Mononuclear cell (primary cell): Measurements from ENCODE around the gene ACOX3. TPM values are rescaled to one million over a fixed set of nuclear protein-coding genes. Genes with fewer than 3 reads are reported as not detected.

Experiments used
- H3K27me3 ChIP-seq: 2 replicates; pipeline ENCODE4 v1.6.0; 2011; ENCODE audit warnings: low read length, control low read depth; ENCODE audit not compliant: insufficient read depth
- H3K4me1 ChIP-seq: 2 replicates; pipeline ENCODE4 v1.5.1; 2011; ENCODE audit warnings: mild to moderate bottlenecking, low read length, control low read depth; ENCODE audit not compliant: insufficient read depth
- H3K4me3 ChIP-seq: 2 replicates; pipeline ENCODE4 v1.5.1; 2011; ENCODE audit warnings: mild to moderate bottlenecking, low read length, moderate library complexity
- H3K9me3 ChIP-seq: 2 replicates; pipeline ENCODE4 v1.5.1; 2011; ENCODE audit warnings: low read depth, mild to moderate bottlenecking, control low read depth, low read length
- total RNA-seq: library from RNA; depleted of rRNA; stranded (reverse); fragments of >200 nt; gene quantifications from one replicate; pipeline ENCODE4 v1.2.3, GENCODE V29; 2012

ACOX3 gene
- total RNA-seq, 1 donor, result 5.1 TPM

DNA sequence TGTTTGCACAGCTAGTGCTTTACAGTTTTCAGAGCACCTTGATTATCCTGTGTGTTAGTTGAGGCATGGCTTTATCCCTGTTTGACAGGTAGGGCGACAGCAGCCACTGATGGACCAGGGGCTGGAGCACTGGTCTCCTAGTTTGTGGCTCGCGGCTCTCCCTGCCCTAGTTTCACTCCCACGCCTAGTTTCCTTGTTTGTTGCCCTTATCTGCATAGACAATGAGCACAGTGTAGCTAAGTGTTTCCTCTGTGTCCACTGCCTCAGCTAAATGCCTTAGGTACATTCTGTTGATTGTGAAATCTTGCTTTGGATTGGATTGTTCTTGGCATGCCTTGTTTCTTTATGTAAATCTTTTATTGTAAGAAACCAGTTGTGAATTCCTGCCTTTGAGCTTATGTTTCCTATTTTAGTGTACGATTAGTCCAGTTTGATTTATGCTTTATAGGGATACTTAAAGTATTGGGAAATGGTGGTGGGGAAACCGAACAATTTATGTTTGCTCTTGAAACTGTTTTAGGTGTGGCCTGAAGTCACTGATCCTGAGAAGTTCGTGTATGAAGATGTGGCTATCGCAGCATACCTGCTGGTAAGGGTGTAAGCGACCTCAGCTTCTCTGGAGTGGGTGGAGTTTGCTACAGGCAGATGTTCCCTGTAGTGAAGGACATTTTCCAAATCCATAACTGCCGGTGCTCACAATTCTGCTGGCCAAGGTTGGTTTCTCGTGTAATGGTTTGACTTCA, 11.1 kb upstream of the ACOX3 start:
- Histone ChIP-seq H3K27me3 (no peaks in the 10 kb centered on the region), H3K9me3 (no peaks in the 10 kb centered on the region), H3K4me3 (no peak overlapping the region), H3K4me1 (no peaks in the 10 kb centered on the region)

DNA sequence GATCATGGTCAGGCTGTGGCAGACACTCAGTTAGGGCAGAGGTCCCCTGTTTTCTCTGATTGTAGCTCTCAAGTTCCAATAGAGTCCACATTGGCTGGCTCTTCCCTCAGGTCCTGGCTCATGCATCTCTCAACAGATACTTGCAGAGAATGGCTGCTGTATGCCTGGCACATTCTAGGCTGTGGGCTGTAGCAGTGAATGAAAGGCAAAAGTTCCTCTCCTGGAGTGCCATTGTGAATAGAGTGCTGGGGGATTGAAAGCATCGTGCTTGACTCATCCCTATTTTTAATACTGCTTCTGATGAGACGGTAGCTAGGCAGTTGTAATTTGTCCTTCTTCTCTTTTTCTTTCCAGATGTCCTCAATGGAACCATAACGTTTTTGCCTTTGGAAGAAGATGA, 5.6 kb upstream of the ACOX3 start:
- Histone ChIP-seq H3K4me3 (no peak overlapping the region), H3K9me3 (no peaks in the 10 kb centered on the region), H3K4me1 (peaks cover 22% of the 10 kb centered on the region), H3K27me3 (no peaks in the 10 kb centered on the region)

DNA sequence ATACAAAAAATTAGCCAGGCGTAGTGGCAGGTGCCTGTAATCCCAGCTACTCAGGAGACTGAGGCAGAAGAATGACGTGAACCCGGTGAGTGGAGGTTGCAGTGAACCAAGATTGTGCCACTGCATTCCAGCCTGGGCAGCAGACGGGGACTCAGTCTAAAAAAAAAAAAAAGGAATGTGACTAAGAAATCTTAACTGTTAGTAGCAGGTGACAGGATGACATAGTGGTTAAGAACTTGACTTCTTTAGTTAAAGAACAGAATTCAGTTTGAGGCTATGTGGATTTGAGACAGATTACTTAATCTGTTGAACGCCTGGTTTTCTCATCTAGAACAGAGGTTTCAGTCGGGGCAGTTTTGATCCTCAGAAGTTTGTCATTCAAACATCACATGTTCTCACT, 3.3 kb upstream of the ACOX3 start:
- peaks cover 31% of the 10 kb centered on the region for H3K4me1 ChIP-seq
- no peaks in the 10 kb centered on the region for H3K9me3 ChIP-seq
- no peaks in the 10 kb centered on the region for H3K27me3 ChIP-seq
- H3K4me3 ChIP-seq, result no peak overlapping the region

DNA sequence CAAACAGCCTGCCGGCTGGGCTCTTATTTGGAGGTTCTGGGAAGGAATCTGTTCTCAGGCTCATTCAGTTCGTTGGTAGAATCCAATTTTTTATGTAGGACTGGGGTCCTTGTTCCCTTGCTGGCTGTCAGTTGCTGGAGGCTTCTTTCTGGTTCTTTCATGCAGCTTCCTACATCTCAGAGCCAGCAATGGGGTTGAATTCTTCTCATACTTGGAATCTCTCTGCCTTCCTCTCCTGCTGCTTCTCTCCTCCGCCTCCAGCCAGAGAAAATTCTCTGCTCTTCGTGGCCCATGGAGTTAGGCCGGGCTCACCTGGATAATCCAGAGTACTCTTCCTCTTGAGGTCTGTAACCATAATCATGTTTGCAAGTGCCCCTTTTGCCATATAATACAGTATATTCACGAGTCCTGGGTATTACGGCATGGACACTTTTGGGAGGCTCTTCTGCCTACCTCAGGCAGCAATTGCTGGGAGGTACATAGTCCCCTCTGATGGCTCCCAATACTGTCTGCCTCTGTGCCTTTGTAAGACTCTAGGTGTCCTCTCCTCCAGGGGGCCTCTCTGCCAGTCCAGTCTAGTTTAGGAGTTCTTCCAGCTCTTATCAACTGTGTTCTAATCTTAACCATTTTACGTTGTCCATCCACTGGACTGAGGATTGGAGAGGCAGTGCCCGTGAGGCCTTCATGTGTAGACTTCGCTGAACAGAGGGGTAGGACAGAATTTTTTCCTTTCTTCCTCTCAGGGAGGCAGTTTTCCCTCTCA, 2.3 kb upstream of the ACOX3 start:
- Histone ChIP-seq H3K27me3 (no peaks in the 10 kb centered on the region), H3K9me3 (no peaks in the 10 kb centered on the region), H3K4me1 (peaks cover 31% of the 10 kb centered on the region), H3K4me3 (no peak overlapping the region)

DNA sequence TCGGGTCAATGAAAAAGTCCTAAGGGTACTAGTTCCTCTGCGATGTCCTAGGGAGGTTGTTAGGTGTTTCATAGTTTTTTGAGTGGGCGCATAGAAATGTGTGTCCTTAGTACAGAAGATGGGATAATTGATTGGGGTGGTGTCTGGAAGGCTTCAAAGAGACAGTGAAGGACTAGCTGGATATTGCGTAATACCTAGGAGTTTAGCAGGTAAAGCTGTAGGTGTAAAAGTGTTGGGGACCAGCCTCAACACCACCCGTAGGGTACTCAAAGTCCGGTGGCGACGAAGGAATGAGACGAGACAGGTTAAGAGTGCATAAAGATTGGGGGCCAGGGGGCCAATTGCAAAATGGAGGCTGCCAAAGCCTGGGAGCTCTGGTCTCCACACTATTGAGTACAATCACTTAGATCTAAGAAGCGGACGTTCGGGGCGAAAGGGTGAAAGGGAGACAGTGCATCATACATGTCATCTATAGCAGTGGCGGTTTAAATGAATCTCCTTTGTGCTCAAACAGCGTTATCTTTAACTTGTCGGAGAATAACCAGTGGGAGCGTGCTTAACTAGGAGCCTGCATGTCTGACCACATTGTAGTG, 1.1 kb upstream of the ACOX3 start:
- no peaks in the 10 kb centered on the region for H3K9me3 ChIP-seq
- H3K27me3 ChIP-seq, result no peaks in the 10 kb centered on the region
- peaks cover 31% of the 10 kb centered on the region for H3K4me1 ChIP-seq
- peak overlapping the region; percentile 85 for H3K4me3 ChIP-seq

DNA sequence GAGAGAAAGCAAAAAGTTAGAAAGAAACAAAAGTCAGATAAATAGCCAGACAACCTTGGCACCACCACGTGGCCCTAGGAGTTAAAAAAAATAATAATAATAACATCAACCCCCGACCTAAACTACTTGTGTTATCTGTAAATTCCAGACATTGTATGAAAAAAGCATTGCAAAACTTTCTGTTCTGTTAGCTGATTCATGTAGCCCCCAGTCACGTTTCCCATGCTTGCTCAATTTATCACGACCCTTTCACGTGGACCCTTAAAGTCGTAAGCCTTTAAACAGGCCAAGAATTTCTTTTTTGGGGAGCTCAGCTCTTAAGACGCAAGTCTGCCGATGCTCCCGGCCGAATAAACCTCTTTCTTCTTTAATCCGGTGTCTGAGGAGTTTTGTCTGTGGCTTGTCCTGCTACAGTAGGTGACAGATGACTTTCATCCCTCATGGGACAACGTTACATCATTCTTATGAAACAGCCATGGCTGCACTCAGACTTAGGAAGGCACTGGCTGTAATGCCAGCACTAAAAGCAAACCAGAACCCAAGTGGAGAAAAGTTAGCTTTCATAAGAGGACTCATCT, 520 bp downstream of the ACOX3 start:
- no peaks in the 10 kb centered on the region for H3K9me3 ChIP-seq
- H3K4me3 ChIP-seq, result peak overlapping the region; percentile 85
- H3K27me3 ChIP-seq, result no peaks in the 10 kb centered on the region
- H3K4me1 ChIP-seq, result peaks cover 44% of the 10 kb centered on the region

DNA sequence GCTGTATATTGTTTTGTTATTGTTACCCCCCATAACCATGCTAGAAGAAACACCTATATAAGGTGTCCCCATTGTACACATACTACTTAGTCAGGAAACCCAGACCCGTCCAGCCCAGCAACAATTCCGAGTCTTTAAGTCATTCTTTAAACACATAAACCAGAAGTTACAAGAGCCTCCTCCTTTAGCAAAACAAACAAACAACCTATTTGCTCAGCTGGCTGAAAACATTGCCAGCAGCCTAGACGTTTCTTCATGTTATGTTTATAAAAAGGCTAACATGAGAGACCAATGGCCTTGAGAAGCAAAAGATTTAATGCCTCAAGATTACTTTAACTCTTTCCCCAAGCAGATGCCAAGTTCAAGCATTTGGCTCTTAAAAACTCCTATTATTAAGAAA, 1.4 kb downstream of the ACOX3 start:
- no peak overlapping the region for H3K4me3 ChIP-seq
- H3K4me1 ChIP-seq, result peaks cover 44% of the 10 kb centered on the region
- no peaks in the 10 kb centered on the region for H3K27me3 ChIP-seq
- H3K9me3 ChIP-seq, result no peaks in the 10 kb centered on the region

DNA sequence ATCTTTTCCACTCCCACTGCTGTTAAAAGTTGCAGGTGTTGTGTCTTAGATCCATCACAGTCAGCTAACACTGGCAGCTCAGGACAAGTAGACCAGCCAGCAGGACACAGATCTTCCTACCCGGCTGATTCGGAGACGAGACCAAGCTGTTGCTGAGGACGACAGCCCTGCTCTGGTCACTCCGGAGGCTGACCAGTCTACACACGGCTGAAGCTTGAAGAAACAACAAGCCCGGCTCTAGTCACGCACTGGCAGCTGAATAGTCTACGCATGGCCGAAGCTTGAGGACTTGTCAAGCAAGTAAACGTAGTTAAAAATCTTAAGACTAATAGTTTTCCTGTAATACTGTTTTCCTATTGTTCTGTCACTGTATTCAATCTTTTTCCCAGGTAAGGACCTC, 1.8 kb downstream of the ACOX3 start:
- peaks cover 44% of the 10 kb centered on the region for H3K4me1 ChIP-seq
- H3K27me3 ChIP-seq, result no peaks in the 10 kb centered on the region
- H3K4me3 ChIP-seq, result no peak overlapping the region
- H3K9me3 ChIP-seq, result no peaks in the 10 kb centered on the region

DNA sequence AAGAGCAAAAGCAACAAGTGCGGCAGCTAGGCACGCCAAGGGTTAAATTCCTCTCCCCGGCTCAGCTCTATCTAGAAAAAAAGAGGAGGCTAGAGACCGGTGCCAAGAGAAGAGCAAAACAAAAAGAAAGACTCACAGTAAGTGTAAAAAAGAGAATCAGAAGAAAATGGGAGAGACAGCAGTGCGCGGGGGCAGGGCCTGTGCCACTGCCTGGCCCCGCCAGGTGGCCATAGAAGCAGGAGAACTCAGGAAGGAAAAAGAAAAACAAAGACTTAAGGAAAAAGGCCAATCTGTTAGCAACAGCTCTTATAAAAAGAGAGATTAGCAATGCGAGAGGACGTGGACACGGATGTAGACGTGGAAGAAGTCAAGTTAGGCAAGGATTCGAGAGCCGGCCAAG, 3.2 kb downstream of the ACOX3 start:
- H3K4me3 ChIP-seq, result no peak overlapping the region
- peaks cover 33% of the 10 kb centered on the region for H3K4me1 ChIP-seq
- no peaks in the 10 kb centered on the region for H3K27me3 ChIP-seq
- H3K9me3 ChIP-seq, result no peaks in the 10 kb centered on the region

DNA sequence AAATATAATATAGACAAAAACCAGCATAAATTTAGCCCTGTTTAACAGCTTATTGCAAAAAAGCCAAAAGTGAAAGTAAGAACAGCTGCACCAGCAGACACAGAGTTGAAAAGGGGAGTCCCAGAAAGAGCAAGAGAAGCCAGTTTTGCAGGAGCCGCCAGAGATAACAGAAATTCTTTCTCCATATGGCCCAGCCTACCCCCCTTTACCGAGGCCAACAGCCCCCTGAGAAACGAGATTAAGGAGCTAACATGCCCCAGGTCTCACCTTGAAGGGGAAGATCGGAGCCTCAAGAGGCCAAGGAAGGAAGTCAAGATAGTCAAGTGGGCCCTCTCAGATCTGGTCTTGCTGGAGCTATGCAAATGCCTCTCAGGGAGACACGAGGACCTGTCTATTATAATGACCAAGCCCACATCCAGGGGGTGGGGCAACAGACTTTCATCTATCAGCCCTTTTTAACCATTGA, 4.8 kb downstream of the ACOX3 start:
- Histone ChIP-seq H3K27me3 (no peaks in the 10 kb centered on the region), H3K9me3 (no peaks in the 10 kb centered on the region), H3K4me1 (peaks cover 20% of the 10 kb centered on the region), H3K4me3 (peak overlapping the region; percentile 17)

DNA sequence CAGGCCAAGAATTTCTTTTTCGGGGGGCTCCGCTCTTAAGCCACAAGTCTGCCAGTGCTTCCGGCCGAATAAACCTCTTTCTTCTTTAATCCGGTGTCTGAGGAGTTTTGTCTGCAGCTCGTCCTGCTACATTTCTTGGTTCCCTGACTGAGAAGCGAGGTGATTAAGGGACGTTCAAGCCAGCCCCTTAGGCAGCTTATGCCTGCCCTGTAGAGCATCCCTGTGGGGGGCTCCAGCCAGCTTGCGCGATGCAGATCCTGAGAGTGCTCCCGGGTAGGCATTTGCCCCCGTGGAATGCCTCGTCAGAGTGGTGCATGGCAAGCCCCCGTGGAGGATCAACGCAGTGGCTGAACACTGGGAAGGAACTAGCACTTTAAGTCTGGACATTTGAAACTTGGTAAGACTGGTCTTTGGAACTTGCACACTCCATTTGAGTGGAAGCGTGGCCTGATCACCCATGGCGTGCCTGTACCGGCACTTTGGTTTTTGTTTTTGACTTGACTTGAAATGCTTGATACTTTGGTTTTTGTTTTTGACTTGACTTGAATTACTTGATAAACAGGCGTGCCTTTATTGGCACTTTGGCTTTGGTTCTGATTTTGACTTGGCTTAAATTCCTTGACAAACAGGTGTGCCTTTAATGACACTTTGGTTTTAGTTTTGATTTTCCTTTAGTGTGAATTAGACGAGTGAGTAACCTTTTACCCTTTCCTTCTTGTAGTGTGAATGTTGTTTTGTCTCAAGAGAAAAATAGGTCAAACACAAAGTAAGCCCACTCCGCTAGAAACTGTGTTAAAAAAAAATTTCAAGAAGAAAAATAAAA, 6.1 kb downstream of the ACOX3 start:
- H3K27me3 ChIP-seq, result no peaks in the 10 kb centered on the region
- H3K4me3 ChIP-seq, result no peak overlapping the region
- H3K9me3 ChIP-seq, result no peaks in the 10 kb centered on the region
- peaks cover 13% of the 10 kb centered on the region for H3K4me1 ChIP-seq

DNA sequence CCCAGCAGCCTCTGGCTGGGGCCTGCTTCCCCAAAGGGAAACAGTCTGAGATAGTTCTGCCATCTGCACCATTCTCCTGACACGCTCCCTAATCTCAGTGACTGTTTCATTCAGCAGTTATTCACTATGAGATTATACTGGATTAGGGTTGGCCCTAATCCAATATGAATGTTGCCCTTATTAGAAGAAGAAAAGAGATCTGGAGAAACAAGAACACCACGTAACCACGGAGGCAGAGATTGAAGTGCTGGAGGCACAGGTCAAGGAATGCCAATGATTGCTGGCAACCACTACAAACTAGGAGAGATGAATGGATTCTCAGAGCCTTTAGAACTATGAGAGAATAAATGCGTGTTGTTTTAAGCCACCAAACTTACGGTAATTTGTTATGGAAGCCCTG, 7.4 kb downstream of the ACOX3 start:
- Histone ChIP-seq H3K4me1 (peaks cover 20% of the 10 kb centered on the region), H3K27me3 (no peaks in the 10 kb centered on the region), H3K9me3 (no peaks in the 10 kb centered on the region), H3K4me3 (no peak overlapping the region)

DNA sequence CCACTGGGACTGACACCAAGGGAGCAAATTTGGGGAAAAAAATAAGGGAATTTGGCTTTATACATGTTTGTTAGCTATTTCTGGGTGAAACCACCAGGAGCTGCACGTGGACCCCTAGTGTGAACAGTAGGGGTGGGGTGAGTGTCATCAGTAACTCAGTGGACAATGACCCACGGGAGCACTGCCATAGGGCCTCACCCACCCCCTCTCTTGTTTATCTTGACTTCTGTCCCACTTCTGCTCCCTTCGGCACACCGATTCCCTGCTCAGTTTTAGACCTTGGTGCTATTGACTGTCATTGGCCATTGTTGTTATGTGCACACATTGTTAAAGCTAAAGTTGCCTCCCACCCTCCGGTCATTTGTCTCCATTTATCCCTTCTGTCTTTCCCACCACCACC, 9.0 kb downstream of the ACOX3 start:
- Histone ChIP-seq H3K27me3 (no peaks in the 10 kb centered on the region), H3K4me3 (no peak overlapping the region), H3K4me1 (peaks cover 29% of the 10 kb centered on the region), H3K9me3 (no peaks in the 10 kb centered on the region)

DNA sequence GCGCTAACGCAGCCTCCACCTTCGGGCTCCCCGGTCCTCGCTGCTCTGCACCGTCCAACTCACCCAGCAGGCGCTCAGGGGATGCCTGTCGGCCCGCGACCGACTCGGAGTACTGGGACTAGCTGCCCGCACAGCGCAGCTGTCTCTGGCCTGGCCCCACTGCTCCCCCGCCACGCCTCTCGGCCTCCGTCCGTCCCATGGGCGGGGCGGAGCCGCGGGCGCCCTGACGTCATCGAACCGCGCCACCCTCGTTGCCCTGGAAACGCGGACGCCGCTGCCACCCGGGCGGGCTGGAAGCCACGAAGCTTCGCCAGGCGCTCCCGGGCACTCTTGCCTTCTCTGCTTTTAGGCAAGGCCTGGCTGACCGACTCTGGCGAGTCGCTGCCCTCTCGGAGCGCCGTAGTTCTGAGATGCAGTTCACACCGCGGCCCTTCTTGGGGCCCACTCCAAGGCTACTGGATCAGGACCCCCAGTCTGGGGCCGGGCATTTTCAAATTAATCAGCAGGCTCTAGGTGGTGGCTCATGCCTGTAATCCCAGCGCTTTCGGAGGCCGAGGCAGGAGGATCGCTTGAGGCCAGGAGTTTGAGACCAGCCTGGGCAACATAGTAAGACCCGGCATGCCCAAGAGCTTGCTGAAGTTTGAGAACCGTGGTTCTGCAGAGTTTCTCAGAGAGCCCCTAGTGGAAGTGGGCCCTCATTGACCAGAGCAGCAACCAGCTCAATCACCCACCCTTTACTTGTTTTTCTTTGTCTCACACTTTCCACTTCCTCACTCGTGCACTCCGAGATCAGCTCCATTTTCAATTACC, 12.0 kb downstream of the ACOX3 start:
- Histone ChIP-seq H3K4me1 (peaks cover 17% of the 10 kb centered on the region), H3K27me3 (no peaks in the 10 kb centered on the region), H3K9me3 (no peaks in the 10 kb centered on the region), H3K4me3 (peak overlapping the region; percentile 61)
